ENCODE results near the gene NMUR2. TPM values are rescaled to one million over a fixed set of nuclear protein-coding genes. Genes with fewer than 3 reads are reported as not detected.

Gene NMUR2
- total RNA-seq, 2 donors from 2014 or later = not detected

GRCh38 chr5:152400846-152401245 is 4.2 kb downstream of the NMUR2 start:
- no peak for TF ChIP-seq CTCF (IDR thresholded peaks at IDR 0.05)
- Histone ChIP-seq H3K4me1 (no peaks in the 10 kb centered on the region), H3K4me3 (no peak overlapping the region), H3K9me3 (no peaks in the 10 kb centered on the region), H3K27me3 (no peaks in the 10 kb centered on the region), H3K27ac (no peak overlapping the region), H3K36me3 (no peaks in the 10 kb centered on the region)
- DNase-seq (ENCODE audit: low spot score) = no peak

DNA sequence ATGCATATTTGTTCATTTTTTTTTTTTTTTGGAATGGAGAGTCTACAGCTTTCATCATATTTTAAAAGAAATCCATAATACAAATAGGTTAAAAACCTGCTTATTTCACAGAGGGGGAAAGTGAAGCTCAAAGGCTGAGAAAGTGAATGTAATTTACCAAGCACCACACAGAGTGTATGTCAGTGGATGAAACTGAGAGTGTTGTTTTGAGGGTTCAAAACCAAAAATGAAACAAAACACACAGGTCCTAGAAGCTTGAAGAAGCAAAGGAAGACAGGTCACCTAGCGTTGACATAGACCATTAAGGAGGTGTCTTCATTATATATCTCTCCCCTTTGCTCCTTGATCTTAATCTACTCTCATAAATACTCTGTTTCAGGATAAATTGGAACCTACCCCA is 7.5 kb downstream of the NMUR2 start:
- no peak overlapping the region for H3K4me3 ChIP-seq
- no peaks in the 10 kb centered on the region for H3K9me3 ChIP-seq
- DNase-seq (ENCODE audit: low spot score) = no peak
- H3K27ac ChIP-seq = no peak overlapping the region
- no peaks in the 10 kb centered on the region for H3K36me3 ChIP-seq
- no peaks in the 10 kb centered on the region for H3K4me1 ChIP-seq
- H3K27me3 ChIP-seq = no peaks in the 10 kb centered on the region
- no peak for TF ChIP-seq CTCF (IDR thresholded peaks at IDR 0.05)

GRCh38 chr5:152393441-152393840 is 11.6 kb downstream of the NMUR2 start:
- Histone ChIP-seq H3K27ac (no peak overlapping the region), H3K27me3 (no peaks in the 10 kb centered on the region), H3K4me3 (no peak overlapping the region), H3K4me1 (no peaks in the 10 kb centered on the region), H3K36me3 (no peaks in the 10 kb centered on the region), H3K9me3 (peaks cover 0 to 13% of the 10 kb centered on the region in 2 donors)
- TF ChIP-seq CTCF (IDR thresholded peaks at IDR 0.05) = no peak
- no peak for DNase-seq (ENCODE audit: low spot score)

- Histone ChIP-seq H3K4me3 (no peak overlapping the region), H3K4me1 (no peaks in the 10 kb centered on the region), H3K27me3 (no peaks in the 10 kb centered on the region), H3K27ac (no peak overlapping the region), H3K9me3 (peaks cover 0 to 13% of the 10 kb centered on the region in 2 donors), H3K36me3 (no peaks in the 10 kb centered on the region)
- no peak for TF ChIP-seq CTCF (IDR thresholded peaks at IDR 0.05)
- no peak for DNase-seq (ENCODE audit: low spot score)
These were observed 15.8 kb downstream of the NMUR2 start for GRCh38 chr5:152389208-152389849.

DNA sequence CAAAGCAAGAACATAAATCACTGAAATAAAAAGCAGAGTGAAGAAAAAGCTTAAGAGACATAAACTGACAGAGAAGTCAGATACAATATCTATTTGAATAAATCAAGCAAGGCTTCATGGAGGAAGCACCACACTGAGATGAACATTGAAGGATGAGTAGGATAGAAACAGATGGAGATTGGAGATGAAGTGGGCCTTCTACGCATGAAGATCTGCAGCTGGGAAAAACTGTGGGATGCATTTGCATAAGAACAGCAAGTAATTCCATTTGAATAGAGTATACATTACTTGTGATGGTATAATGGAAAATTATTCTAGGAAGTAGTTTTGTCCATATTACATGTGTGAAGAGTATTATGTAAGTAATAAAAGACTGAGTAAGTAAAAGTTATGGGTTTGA is 16.5 kb downstream of the NMUR2 start:
- no peaks in the 10 kb centered on the region for H3K36me3 ChIP-seq
- no peak for TF ChIP-seq CTCF (IDR thresholded peaks at IDR 0.05)
- no peaks in the 10 kb centered on the region for H3K27me3 ChIP-seq
- H3K27ac ChIP-seq = no peak overlapping the region
- H3K9me3 ChIP-seq = peaks cover 0 to 13% of the 10 kb centered on the region in 2 donors
- H3K4me1 ChIP-seq = no peaks in the 10 kb centered on the region
- no peak overlapping the region for H3K4me3 ChIP-seq
- no peak for DNase-seq (ENCODE audit: low spot score)

Measured in right atrium auricular region (tissue), 2 donors.